Skin epidermis (tissue), 12 donors: Measurements from ENCODE around the gene MCEE.
"Not testable (repeated sequence)": the region's sequence is repeated elsewhere in the genome, so short reads cannot be mapped to it uniquely, and the experiment has no call there.

ENCODE experiments used
- H3K27ac ChIP-seq, 21 experiments: fragments of 200-600 bp; sonication (generic) in 11 of 21; one replicate each; pipeline ENCODE4 v1.5.0; 2020; ENCODE audit warnings: mild to moderate bottlenecking in 3 of 21, inconsistent platforms in 2 of 21, moderate library complexity in 2 of 21
- H3K4me3 ChIP-seq, 7 experiments: fragments of 200-600 bp; sonication (generic) in 2 of 7; one replicate each; pipeline ENCODE4 v1.5.0; 2020; ENCODE audit warnings: inconsistent platforms in 2 of 7, mild to moderate bottlenecking in 2 of 7, moderate library complexity in 1 of 7

Gene MCEE

GRCh38 chr2:71085325-71086003 lies 44.6 kb downstream of the MCEE start:
- H3K27ac ChIP-seq, H3K4me3 ChIP-seq: not testable (repeated sequence)

GRCh38 chr2:71083752-71084312 lies 46.2 kb downstream of the MCEE start:
- H3K4me3 ChIP-seq, result not testable (repeated sequence)
- H3K27ac ChIP-seq, result peak overlapping the region in 1 of 21 experiments; percentile 29

GRCh38 chr2:71083297-71083696 lies 46.7 kb downstream of the MCEE start:
- H3K4me3 ChIP-seq, H3K27ac ChIP-seq: not testable (repeated sequence)

GRCh38 chr2:71082402-71083252 lies 47.4 kb downstream of the MCEE start:
- Histone ChIP-seq H3K4me3 (no peak overlapping the region), H3K27ac (peak overlapping the region in 1 of 21 experiments; percentile 11)

- H3K4me3 ChIP-seq, result no peak overlapping the region
- H3K27ac ChIP-seq, result no peak overlapping the region
Measured at GRCh38 chr2:71078624-71079023, 51.4 kb downstream of the MCEE start.

- H3K4me3 ChIP-seq, result no peak overlapping the region
- no peak overlapping the region for H3K27ac ChIP-seq
Measured at GRCh38 chr2:71074893-71075395, 55.1 kb downstream of the MCEE start.

GRCh38 chr2:71073475-71073874 lies 56.6 kb downstream of the MCEE start:
- H3K27ac ChIP-seq, result peak overlapping the region in 5 of 21 experiments; percentile 75 to 90 (median 78)
- no peak overlapping the region for H3K4me3 ChIP-seq

GRCh38 chr2:71072492-71072891 lies 57.5 kb downstream of the MCEE start:
- Histone ChIP-seq H3K27ac (peak overlapping the region in 19 of 21 experiments; percentile 23 to 98 (median 67)), H3K4me3 (peak overlapping the region in 1 of 7 experiments; percentile 3)

GRCh38 chr2:71071681-71072398 lies 58.2 kb downstream of the MCEE start:
- Histone ChIP-seq H3K27ac (peak overlapping the region in 20 of 21 experiments; percentile 22 to 98 (median 67)), H3K4me3 (peak overlapping the region in 4 of 7 experiments; percentile 14 to 21 (median 18))

- H3K27ac ChIP-seq, result peak overlapping the region in 16 of 21 experiments; percentile 60 to 98 (median 81)
- H3K4me3 ChIP-seq, result peak overlapping the region in 3 of 7 experiments; percentile 9 to 91 (median 13)
Measured at GRCh38 chr2:71070294-71071093, 59.5 kb downstream of the MCEE start.

GRCh38 chr2:71069376-71069775 lies 60.7 kb downstream of the MCEE start:
- H3K4me3 ChIP-seq, result peak overlapping the region; percentile 47 to 93 (median 89)
- peak overlapping the region in 20 of 21 experiments; percentile 87 to 98 (median 94) for H3K27ac ChIP-seq

- H3K27ac ChIP-seq, result peak within 1 kb of the TSS; percentile 57 to 98 (median 94)
- H3K4me3 ChIP-seq, result peak within 1 kb of the TSS; percentile 47 to 93 (median 89)
Measured at GRCh38 chr2:71068218-71069035, 61.6 kb downstream of the MCEE start, which contains the start of gene NAGK. Gene NAGK (plus strand): TSS chr2:71068648. CDS start chr2:71068684, 36 bp downstream.

- Histone ChIP-seq H3K27ac (peak overlapping the region; percentile 57 to 98 (median 94)), H3K4me3 (peak overlapping the region; percentile 47 to 93 (median 89))
Measured at GRCh38 chr2:71067567-71068217, 62.3 kb downstream of the MCEE start.

- peak overlapping the region in 11 of 21 experiments; percentile 9 to 98 (median 93) for H3K27ac ChIP-seq
- H3K4me3 ChIP-seq, result no peak overlapping the region
Measured at GRCh38 chr2:71066856-71067255, 63.2 kb downstream of the MCEE start.

GRCh38 chr2:71064754-71065621 lies 65.0 kb downstream of the MCEE start:
- Histone ChIP-seq H3K27ac (peak overlapping the region in 19 of 21 experiments; percentile 28 to 98 (median 77)), H3K4me3 (no peak overlapping the region)

- Histone ChIP-seq H3K27ac (peak overlapping the region in 19 of 21 experiments; percentile 29 to 98 (median 77)), H3K4me3 (no peak overlapping the region)
Measured at GRCh38 chr2:71064110-71064611, 65.9 kb downstream of the MCEE start.
